ENCODE data around the gene POLN. TPM values are rescaled to one million over a fixed set of nuclear protein-coding genes. Genes with fewer than 3 reads are reported as not detected.

Gene POLN
- polyA plus RNA-seq, 4 donors: 2.3 to 6.7 (median 3.3) TPM

DNA sequence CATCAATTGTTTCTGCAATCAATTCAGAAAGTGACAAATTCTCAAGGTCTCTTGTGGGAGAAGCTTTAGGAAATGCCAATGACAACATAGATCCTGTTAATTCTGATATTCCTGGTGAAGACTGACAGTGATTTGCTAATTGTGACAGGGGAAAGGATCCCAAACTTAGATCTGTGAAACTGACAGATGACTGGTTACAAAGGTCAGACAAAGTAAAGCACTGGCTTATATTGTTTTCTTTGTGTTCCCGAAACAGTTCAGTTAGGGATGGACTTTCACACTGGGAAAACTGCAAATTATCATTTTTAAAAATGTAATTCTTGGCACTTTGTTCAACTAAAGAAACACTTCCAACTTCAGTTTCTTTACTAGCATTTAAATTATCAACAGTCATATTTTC is 152.7 kb downstream of the POLN start:
- no peak for DNase-seq (ENCODE audit: low read depth in 4 of 4, low spot score in 3 of 4)

DNA sequence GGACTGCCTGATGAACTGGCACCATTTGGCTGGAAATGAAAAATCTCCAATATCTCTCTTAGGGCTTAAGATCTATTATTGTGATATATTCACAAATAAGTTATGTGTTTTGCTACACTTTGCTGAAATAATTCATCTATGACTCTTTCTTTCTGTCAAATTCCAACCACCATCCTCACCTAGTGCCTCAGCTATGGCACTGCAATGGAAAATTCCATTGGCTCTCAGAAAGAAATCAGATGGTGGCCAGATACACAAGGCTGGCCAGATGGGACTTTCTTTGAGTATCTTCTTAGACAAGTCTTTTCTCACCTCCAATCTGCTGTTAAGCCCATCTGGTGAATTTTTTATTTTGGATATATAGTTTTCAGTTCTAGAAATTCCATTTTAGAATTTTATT is 154.8 kb downstream of the POLN start:
- DNase-seq (ENCODE audit: low read depth in 4 of 4, low spot score in 3 of 4): no peak

DNA sequence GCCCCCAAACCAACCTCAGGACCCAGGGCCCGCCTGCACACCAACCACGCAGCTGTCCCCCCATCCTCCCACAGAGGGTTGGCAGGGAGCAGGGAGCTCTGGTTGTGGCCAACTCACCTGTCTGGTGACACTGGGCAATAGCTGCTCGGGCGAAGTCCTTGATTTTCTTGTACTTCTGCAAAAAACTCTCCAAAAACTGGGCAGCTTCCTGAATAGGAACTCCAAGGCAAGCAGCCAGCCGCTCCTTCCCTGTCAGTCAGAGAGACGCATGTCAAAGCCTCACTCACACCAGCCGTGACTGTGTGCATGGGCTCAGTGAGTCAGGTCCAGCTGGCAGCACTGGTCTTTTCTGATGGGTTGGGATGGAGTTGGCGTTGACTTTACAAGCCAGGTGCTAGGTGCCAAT is 156.4 kb downstream of the POLN start:
- DNase-seq (ENCODE audit: low read depth in 4 of 4, low spot score in 3 of 4): no peak

DNA sequence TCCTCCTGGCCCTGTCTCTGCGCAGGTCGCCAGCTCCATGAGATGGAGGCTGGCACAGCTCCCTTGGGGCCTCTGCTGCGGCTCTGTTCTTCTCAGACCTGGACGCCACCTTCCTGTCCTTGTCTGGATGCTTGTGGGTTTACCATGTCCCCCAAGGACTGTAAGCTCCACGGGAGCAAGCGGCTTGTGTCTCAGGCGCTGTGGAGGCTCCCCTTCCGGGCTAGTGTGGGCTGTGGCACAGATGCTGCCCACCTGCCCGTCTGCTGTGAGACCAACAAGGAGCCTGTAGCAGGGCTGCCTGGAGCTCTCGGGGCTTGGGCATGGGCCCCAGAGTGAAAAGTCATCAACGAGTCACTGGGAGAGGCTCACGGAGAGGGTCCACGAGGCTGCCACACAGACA is 157.6 kb downstream of the POLN start:
- no peak for DNase-seq (ENCODE audit: low read depth in 4 of 4, low spot score in 3 of 4)

DNA sequence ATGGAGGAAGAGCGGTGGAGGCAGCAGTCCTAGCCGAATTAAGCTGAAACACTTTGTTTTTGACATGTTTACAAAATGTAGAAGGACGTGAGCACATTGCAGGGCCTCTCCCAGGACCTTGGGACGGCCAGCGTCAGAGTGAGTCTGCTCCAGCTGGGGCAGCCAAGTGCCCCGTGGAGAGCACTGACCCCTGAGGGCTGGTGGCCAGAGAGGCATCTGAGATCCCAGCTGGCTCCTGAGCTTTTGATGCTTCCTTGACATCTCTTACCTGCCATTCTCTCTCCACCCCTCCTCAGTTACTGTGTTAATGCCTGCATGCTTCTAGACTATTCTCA is 158.1 kb downstream of the POLN start:
- DNase-seq (ENCODE audit: low read depth in 4 of 4, low spot score in 3 of 4): no peak

DNA sequence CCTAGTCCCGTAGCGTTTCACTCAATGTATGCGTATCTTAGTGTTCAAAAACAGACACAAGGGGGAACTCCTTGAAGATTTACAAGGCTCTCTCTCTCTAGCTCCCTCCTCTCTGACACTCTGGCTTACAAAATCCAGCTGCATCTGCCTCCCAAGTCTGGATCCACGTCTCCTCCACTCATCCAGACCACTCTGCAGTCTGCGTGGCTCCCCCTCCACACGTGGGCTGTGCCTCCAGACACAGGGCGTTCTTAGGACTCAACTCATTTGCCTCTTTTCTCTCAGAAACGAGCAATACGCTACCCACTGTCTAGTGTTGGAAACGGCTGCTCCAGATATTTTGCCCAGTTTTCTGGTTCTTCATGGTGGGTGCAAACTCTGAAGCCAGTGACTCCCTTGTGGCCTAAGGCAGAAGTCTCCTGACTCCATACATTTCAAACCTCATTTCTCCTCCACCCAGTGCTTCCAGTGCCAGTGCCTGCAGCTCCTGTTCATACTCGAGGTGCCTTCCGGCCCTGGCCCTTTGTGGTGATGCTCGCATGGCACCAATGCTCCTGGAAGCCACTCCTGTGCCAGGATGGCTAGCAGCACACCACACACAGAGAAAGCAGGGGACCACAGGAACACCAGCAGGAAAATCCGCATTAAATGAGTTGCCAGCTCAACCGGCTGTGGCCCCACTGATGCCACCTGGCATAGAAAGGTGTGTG is 158.7 kb downstream of the POLN start:
- no peak for DNase-seq (ENCODE audit: low read depth in 4 of 4, low spot score in 3 of 4)

DNA sequence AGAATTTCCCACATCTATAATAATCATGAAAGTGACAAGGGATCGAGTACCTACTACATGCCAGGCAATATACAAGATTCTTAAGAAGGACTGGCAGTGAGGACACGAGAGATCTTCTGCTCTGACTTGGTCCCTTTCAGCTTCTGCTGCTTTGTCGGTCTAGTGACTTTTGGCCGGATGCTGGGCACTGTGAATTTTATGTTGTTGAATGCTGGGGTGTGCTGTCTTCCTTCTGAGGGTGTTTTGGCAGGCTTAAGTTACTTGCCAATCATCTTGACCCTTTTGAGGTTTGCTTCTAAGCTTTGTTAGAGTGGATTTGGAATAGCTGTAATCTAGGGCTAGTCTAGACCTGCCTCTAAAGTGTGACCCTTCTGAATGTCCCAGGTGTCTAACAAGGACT is 159.3 kb downstream of the POLN start:
- DNase-seq (ENCODE audit: low read depth in 4 of 4, low spot score in 3 of 4): no peak

DNA sequence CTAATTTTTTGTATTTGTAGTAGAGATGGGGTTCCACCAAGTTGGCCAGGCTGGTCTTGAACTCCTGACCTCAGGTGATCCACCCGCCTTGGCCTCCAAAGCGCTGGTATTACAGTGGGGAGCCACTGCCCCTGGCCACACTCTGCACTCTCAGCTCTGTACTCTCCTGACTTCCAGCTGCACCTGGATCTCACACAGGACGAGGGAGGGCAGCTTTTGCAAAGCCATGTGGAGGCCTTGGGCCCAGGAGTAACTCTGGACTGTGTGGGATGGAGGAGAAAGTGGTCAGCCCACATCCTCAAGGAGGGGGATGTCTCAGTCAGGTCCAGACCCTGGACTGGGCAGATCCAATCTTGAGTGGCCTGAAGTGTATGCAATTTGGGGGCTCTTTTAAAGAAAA is 159.8 kb downstream of the POLN start:
- no peak for DNase-seq (ENCODE audit: low read depth in 4 of 4, low spot score in 3 of 4)

DNA sequence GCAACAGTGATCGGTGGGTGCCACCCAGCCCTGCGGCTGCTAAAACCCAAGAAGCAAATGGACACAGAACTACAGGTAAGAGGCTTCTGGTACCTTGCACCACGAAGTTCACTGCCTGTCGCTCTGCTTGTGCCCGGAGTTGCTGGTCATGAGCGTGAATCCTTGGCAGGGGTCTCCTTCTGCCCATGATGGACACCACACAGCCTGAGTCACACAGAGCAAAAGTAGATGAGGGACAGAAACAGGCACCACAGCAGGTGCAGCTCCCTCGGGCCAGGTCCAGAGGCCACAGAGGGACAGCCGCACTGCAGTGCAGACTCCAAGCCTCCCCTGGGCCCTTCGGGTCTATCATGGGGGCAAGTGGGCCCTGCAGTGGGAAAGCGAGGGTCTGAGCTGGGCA is 160.4 kb downstream of the POLN start:
- DNase-seq (ENCODE audit: low read depth in 4 of 4, low spot score in 3 of 4): no peak

DNA sequence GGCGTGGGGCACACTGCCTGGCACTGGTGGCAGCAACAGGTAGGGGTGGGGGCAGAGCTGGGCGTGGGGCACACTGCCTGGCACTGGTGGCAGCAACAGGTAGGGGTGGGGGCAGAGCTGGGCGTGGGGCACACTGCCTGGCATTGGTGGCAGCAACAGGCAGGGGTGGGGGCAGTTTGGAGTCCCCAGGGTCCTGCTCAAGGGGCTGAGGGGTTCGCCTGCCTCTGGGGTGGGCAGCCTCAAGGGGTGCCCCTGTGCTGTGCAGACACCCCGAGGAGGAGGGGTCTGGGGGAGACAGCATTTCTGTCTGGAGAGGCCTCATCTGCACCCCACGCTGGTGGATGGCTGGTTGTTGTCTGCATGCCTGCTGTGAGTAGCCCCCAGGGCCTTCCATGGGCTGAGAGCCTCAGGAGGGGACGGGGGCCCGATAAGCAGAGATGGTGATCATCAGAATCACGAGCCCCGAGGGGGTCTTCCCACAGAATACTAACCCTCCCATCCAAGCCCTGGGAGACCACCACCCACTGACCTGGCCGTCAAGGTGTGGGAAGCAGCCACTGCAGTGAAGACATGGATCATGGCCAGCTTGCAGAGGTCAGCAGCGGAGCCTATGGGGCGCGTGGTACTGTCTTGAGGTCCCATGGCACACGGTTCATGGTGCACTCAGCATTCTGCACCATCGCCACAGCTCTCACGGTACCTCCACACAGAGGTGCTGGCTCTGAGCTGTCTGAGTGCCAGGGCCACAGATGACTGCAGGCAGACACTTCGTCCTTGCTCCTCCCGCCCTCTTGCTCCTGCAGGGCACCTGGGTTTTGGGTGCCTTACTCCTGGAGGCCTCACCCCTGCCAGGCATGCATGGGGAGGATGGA is 161.3 kb downstream of the POLN start:
- DNase-seq (ENCODE audit: low read depth in 4 of 4, low spot score in 3 of 4): no peak

DNA sequence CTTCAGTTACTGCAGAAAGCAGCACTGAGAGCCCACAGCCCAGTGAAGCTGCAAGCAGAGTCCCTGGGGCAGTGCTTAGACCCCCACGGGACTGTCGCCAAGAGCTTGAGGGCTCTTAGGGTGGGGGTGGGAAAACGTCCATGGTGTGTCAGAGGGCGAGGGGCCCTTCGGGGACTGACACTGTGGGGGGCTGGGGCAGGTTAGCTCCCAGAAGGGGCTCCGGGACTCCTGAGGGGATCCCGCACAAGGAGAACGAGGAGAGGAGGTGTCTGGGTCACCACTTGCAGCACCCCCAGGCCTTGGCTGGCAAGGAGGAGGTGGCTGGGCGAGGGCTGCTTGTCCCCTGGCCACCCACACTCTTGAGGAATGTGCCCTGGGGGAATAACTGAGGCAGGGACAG is 162.0 kb downstream of the POLN start:
- DNase-seq (ENCODE audit: low read depth in 4 of 4, low spot score in 3 of 4): no peak

DNA sequence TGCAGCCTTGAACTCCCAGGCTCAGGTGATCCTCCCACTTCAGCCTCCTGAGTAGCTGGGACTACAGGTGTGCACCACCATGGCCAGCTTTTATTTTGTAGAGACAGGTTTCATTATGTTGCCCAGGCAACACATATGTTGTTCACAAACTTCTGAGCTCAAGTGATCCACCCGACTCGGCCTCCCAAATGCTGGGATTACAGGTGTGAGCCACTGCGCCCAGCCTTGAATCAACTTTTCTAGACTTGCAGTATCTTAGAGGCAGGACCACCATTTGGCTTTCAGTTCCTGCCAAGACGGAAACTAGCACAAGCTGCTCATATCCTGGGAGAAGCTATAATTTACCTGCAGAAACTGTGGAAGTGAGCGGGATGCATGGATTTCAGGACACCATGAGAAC is 162.9 kb downstream of the POLN start:
- no peak for DNase-seq (ENCODE audit: low read depth in 4 of 4, low spot score in 3 of 4)

DNA sequence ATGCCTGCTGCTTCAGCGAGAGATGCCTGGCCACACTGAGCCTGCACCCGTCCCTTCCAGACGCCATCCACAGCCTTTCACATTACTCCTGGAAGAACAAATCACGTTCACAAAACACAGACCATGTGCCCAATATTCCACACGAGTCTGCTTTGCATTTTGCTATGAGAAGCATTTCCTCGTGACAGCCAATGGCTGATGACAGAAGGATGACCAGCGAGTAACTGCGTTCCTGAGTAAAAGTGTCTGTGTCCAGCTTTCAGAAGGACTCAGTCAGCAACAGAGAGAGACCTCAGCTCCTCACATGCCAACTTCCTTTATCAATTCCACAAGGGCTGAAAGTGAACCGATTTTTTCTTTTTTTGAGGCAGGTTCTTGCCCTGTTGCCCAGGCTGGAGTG is 163.3 kb downstream of the POLN start:
- DNase-seq (ENCODE audit: low read depth in 4 of 4, low spot score in 3 of 4): no peak

DNA sequence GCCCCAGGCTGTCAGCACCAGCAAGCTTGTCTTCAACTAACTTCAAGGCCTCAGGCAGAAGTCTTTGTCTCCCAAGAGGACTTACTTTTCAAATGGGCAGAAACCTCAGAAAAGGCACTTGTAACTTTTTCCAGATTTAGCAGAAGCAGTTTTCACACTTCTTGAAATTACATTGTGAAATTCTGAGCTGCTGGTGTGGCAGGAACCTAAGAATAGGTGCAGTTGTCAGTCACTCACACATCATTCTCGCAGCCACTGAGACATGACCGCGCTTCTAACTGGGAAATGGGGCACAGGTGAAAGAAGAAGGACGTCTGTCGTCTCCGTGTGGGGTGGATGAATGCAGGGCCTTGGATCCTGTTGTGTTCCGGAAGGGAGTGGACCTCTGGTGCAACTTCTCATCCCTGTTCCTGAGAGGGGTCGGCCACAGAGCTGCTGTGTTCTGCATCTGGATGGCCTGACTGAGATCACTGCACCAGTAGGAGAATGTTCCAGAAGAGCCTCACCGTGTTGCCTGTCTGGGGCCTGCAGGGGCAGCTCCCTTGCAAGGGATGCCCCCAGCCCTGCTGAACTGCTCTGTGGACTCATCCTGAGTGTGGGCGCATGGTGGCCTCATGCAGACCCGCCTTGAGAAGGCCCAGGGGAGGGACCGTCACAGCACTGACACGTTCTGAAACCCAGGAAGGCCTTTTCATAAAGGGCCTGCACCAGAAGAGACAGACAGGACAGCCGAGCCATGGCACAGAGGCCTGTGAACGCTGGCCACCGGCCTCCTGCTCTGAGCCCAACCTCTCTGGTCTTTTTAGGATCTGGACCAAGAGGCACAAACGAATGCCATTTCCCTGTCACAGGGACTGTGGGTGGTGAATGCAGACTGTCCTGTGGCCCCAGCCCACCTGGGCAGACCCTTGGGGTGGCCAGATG is 164.1 kb downstream of the POLN start:
- DNase-seq (ENCODE audit: low read depth in 4 of 4, low spot score in 3 of 4): no peak

DNA sequence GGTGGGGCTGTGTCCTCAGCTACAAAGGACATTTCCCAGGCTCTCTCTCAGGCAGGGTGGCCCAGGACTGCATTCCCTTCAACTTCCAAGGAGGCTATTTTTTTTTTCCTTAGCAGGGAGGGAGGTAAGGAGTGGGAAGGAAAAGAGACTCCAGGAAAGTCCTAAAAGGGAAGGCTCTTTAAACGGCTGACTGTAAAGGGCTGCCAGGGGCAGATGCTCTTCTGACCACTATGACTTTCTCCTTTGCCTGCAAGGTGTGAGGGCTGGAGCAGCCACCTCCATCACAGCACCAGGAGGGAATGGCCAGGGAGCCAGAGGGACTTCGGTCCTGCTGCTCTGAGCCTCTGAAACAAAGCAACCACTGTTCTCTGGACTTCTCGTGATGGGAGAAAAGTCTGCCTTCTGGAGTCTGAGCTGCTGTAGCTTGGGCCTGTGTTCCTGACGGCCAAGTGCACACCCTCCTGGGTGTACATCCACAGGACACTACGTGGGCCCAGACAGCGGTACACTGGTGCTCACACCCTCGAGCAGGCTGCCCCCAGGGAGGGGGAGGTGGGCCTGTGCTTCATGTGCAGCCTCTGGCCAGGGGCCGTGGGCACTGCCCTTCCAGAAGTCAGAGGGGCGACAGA is 164.9 kb downstream of the POLN start:
- DNase-seq (ENCODE audit: low read depth in 4 of 4, low spot score in 3 of 4): no peak

DNA sequence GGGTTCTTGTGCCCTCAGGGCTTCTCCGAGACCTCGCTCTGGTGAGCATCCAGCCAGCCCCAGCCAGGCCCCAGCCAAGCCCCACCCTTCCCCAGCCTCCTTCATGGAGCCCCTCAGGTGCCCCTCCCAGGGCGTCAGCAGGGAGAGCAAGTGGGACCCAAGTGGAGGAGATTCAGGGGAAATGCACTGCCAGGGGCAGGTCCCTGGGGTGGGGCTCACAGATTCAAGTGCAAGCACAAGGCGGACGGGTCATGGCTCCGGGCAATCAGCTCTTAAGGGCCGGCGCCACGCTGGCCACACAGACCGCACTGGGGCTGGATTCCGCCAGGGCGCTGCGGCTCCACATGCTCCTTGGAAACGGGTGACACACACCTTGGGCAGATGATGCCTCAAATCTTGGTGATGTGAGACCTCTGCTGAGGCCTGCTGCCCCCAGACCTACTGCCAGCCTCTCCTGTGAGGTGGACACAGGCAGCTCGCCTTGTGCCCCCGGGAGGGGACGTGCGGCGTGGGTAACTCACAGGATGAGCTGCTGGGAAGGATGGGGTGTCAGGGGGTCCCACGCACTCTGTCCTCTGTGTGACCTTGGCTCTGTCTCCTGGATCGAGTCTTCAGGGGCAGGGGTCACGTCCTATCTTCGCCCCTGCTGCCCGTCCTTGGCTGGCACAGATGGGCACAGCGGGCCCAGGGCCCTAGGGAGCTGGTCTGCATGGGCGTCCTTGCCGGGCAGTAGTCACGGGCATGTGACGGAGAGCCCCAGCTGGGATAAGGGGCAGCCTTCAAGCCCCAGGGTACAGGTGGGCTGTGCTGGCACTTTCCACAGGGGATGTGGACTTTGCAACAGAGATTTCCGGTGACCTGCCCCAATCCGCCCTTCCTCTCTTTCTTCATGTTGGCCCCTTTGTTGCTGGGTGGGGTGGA is 165.7 kb downstream of the POLN start:
- no peak for DNase-seq (ENCODE audit: low read depth in 4 of 4, low spot score in 3 of 4)

DNA sequence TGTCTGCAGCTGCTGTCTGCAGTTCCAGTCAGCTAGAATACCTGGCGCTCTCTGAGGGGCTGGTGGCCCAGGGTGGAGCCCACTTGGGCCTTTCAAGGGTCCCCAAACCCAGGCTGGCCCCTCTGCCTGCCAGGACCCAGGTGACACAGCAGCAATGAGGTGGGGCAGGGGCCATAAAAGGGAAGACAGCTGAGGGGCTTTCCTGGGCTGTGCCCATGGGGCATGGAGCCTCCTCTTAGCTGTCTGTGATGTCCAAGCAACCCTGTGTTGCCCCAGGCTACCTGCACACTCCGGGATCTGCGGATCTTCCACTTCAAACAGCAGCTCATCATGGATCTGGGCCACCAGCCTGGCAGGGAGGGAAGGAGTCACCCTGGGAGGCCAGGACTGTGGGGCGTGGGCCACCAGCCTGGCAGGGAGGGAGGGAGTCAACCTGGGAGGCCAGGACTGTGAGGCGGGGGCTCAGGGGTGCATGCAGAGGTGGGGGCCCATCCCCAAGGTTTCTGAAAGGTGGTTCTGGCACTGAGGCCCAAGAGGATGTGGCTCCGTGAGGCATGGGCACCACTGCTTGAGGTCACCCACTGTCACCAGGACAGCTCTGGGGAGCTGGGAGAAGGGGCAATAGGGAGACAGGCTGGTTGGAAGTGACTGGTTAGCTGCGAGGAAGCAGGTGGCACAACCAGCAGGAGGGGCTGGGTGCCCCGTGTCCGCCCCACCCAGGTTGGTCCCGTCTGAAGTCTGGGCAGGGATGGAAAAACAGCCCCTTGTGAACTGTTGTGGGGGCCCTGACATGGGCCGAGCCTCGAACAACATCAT is 166.5 kb downstream of the POLN start:
- no peak for DNase-seq (ENCODE audit: low read depth in 4 of 4, low spot score in 3 of 4)

DNA sequence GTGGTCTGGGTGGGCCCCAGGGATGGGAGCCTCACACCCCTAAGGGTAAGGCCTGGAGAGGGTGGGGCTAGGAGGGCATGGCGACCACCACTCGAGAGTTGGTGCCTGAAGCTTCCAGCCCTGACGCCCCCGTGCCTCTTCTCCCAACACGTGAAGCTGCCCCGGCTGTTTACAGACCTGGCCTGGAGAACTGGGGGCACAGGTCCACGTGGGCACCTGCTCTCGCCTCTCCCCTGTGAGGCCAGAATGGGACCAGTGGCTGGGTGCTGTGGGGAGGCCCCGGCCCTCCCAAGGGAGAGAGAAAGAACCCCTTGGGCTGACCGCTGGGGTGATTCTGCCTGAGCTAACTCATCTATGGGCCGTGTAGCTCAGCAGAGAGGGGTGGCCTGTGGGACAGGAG is 167.3 kb downstream of the POLN start:
- DNase-seq (ENCODE audit: low read depth in 4 of 4, low spot score in 3 of 4): no peak
